Brain microvascular endothelial cell (primary cell): ENCODE results near the gene MIGA1.
"Not testable (repeated sequence)": the region's sequence is repeated elsewhere in the genome, so short reads cannot be mapped to it uniquely, and the experiment has no call there.

Experiments used
- DNase-seq: peaks from one replicate; pipeline ENCODE4 v3.0.0-alpha.2; 2020
- H3K27ac ChIP-seq: fragments of 250-450 bp; sonication (Bioruptor Pico); 2 replicates; pipeline ENCODE4 v1.5.1; 2020; ENCODE audit warnings: mild to moderate bottlenecking, moderate library complexity
- H3K27me3 ChIP-seq: fragments of 250-450 bp; sonication (Bioruptor Pico); replicated peaks from 2 replicates; pipeline ENCODE4 v1.5.1; 2020; ENCODE audit warnings: mild to moderate bottlenecking
- H3K36me3 ChIP-seq: fragments of 250-450 bp; sonication (Bioruptor Pico); replicated peaks from 2 replicates; pipeline ENCODE4 v1.5.1; 2020; ENCODE audit warnings: mild to moderate bottlenecking
- H3K4me3 ChIP-seq: 2 replicates; pipeline ENCODE4 v1.5.1; 2011; ENCODE audit warnings: low read depth, mild to moderate bottlenecking, control low read depth, low read length, moderate library complexity
- CTCF ChIP-seq: IDR thresholded peaks from 2 replicates; pipeline ENCODE4 v1.5.1; 2011; ENCODE audit warnings: low read depth, mild to moderate bottlenecking, moderate library complexity, low read length, control low read depth, inconsistent platforms; ENCODE audit errors: missing control alignments
- in situ Hi-C: cut with HindIII; loops from 2 replicates; pipeline ENCODE4 v1.10.0; 2017; ENCODE audit warnings: low sequenced_read_pairs, low pct_ligation_motif_present

MIGA1 gene

DNA sequence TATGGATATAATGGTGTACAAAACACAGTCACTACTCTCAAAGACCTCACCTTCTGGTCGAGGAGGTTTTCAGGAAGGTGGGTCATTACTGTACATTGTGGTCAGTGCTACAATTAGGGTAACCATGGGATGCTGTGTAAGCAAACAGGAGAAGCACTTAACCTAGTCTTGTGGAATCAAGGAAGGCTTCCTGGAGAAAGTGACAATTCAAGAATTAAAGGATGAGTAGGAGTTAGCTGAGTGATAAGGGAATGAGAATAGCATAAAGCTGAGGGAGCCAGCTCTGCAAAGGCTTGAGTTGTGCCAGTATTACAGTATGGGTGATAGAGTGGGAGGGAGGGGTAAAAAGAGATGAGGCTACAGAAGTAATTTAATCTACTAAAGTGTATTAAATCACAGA lies 126.2 kb downstream of the MIGA1 start:
- in situ Hi-C loops: no loop called here
- H3K27me3 ChIP-seq: no peaks in the 10 kb centered on the region
- no peak overlapping the region for H3K4me3 ChIP-seq
- DNase-seq: no peak
- no peak overlapping the region for H3K27ac ChIP-seq
- no peak for TF ChIP-seq CTCF
- H3K36me3 ChIP-seq: no peaks in the 10 kb centered on the region

GRCh38 chr1:77906019-77906545 lies 126.6 kb downstream of the MIGA1 start:
- Histone ChIP-seq H3K36me3 (peaks cover under 1% of the 10 kb centered on the region), H3K4me3 (no peak overlapping the region), H3K27me3 (no peaks in the 10 kb centered on the region), H3K27ac (no peak overlapping the region)
- DNase-seq: no peak
- no peak for TF ChIP-seq CTCF
- in situ Hi-C loops: no loop called here

- H3K4me3 ChIP-seq: no peak overlapping the region
- H3K27ac ChIP-seq: no peak overlapping the region
- H3K36me3 ChIP-seq: peaks cover 4% of the 10 kb centered on the region
- TF ChIP-seq CTCF: no peak
- in situ Hi-C loops: no loop called here
- no peak for DNase-seq
- no peaks in the 10 kb centered on the region for H3K27me3 ChIP-seq
These were observed 127.2 kb downstream of the MIGA1 start for GRCh38 chr1:77906624-77907023.

DNA sequence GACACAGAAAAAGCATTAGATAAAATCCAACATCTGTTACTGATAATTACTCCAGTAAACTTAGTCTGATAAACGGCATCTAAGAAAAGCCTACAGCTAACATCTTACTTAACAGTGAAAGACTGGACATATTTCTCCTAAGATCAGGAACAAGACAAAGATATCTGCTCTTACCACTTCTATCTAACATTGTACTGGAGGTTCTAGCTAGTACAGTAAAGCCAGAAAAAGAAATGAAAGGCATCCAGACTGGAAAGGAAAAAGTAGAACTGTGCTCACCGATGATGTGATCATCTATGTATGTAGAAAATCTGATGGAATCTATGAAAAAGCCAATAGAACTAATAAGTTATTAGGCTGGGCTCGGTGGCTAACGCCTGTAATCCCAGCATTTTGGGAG lies 130.7 kb downstream of the MIGA1 start:
- in situ Hi-C loops: no loop called here
- no peak for TF ChIP-seq CTCF
- Histone ChIP-seq H3K4me3 (no peak overlapping the region), H3K27ac (no peak overlapping the region), H3K27me3 (no peaks in the 10 kb centered on the region), H3K36me3 (peaks cover 4% of the 10 kb centered on the region)
- no peak for DNase-seq

- in situ Hi-C loops, H3K4me3 ChIP-seq, DNase-seq, H3K27ac ChIP-seq, H3K27me3 ChIP-seq: not testable (repeated sequence)
- peaks cover 31% of the 10 kb centered on the region for H3K36me3 ChIP-seq
These were observed 139.5 kb downstream of the MIGA1 start for GRCh38 chr1:77918918-77919317.

DNA sequence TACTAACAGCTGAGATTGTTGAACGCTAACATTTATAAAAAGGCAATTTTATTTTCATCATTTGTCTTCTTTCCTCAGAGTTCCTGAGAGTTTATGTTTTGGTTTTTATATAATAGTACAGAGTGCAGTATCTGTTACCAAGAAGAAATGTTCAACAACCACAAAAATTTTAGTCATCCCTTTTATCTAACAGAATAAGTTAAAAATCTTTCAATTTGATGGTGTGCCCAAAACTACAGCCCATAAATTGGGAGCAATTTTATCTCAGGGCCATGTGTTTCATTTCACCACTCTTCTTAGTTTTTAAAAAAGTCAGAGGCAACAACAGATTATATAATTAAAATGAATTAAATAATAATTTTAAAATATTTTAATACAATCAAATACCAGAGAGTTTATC lies 146.1 kb downstream of the MIGA1 start:
- in situ Hi-C loops: no loop called here
- no peaks in the 10 kb centered on the region for H3K27me3 ChIP-seq
- no peak for TF ChIP-seq CTCF
- peaks cover 47% of the 10 kb centered on the region for H3K36me3 ChIP-seq
- no peak for DNase-seq
- H3K27ac ChIP-seq: no peak overlapping the region
- no peak overlapping the region for H3K4me3 ChIP-seq
